GM18907 (cell line): ENCODE results near the gene MRPS6.

Experiments
- ATAC-seq: cut with Tn5 transposase; IDR thresholded peaks from one replicate; pipeline ENCODE4 v1.9.1; 2021; ENCODE audit warnings: mild to moderate bottlenecking, moderate library complexity; ENCODE audit not compliant: unreplicated experiment

Gene MRPS6

DNA sequence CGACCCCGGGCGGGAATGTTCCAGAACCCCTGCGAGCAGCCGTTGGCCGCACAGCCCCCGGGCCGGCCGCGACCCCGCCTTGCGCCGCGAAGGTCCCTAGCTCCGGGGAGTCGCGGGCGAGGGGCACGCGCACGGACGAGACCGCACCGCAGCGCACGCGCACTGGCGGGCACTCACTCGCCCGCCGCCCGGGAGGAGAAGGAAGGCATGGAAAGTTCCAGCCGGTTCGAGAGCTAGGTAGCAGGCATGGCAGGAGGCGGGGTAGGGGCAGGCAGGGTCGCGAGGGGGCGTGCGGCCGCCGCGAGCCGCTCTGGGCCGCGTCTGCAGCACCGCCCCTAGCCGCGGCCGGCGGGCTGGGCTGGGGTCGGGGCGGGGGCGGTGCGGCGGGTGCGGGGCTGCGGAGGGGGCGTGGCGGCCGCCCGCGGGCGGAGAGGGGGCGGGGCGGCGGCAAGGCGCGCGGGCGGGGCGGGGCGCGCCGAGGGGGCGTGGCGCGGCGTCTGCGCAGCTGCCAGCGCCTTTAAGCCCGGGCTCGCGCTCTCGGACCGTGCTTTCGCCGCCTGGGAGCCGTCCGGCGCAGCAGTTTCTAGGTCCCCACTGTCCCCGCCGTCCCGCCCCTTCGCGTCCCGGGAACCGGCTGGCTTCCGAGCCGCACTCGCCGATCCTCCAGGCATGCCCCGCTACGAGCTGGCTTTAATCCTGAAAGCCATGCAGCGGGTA is at the start of gene MRPS6, which contains the start of gene SLC5A3:
TSS of gene MRPS6 (plus strand) at position 547 of the 717 bp plus-strand sequence. CDS start at position 670, 123 bp downstream.
TSS of gene SLC5A3 (plus strand) at position 547 of the 717 bp plus-strand sequence. CDS start 21,621 bp downstream, outside the sequence.
- peak; percentile 84 for ATAC-seq

GRCh38 chr21:34023691-34024373 is 49.5 kb upstream of the MRPS6 start:
- ATAC-seq: no peak

DNA sequence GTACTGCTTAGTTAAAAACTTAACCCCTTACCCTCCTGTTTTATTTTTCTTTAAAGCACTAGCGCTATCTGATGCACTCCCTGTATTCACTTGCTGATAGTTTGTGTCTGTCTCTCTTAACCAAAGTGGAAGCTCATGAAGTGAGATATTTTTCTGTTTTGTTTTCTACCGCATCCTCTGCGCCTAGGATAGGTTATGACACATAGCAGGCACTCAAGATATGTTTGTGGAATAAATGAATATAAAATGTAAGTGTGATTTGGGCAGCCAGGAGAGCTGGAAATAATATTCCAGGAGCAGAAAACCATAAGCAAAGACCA is 49.0 kb upstream of the MRPS6 start:
- no peak for ATAC-seq

GRCh38 chr21:34027721-34028461 is 45.5 kb upstream of the MRPS6 start:
- ATAC-seq: no peak

DNA sequence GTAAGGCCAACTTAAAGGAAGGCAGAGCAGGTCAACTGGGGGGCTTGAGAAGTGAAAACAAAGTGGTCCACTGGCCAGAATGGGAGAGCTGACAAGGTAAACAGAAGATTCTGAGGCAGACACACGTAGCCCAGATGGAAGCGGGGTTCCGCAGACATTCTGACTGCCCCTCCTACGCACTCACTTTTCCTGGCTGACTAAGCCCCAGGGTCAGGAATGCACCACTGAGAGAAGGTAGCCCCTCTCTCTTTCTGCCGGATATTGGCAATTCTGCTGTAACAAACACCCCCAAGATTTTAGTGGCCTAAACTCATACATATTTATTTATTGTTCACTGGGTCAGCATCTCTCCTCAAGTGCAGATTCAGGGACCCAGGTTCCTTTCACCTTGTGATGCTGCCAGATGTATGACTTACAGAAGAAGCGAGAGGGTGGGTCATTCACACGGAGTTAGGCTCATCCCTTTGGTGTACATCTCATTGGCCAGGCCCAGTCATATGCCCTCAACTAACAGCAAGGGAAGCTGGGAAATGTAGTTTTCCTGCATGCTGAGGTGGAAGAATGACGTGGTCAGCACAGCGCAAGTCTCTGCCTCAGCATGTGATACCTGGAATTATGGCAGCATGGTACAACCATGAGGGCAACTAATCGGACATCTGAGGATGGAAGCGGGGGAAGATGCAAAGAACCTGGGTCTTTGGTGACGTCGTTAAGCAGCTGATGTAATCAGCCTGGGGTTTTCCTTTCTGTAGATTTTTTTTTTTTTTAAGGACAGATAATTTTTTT is 43.4 kb upstream of the MRPS6 start:
- ATAC-seq: peak; percentile 59

DNA sequence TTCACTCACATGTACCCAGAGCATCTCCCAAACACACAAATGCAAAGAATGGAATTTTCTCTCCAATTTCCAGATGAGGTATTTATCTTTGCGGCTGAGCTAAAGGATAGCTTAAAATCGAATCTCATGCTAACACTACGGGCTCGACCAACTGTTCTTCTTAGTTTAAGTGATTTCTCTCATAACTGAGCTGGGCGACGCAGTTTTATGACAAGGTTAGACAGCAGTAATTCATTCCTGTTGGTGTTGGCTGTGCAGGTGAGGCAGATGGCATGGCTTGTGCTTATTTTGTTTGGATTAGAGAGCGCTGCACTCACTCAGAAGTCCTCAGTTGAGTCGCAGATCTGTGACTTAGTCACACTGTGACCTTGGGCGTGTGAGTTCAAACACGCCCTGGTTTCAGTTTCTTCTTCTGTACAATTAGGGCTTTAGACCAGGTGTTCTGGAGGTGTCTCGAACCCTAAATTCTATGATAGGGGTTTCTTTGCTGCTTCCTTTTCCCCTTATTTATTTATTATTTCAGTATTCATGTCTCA is 41.5 kb upstream of the MRPS6 start:
- ATAC-seq: no peak

DNA sequence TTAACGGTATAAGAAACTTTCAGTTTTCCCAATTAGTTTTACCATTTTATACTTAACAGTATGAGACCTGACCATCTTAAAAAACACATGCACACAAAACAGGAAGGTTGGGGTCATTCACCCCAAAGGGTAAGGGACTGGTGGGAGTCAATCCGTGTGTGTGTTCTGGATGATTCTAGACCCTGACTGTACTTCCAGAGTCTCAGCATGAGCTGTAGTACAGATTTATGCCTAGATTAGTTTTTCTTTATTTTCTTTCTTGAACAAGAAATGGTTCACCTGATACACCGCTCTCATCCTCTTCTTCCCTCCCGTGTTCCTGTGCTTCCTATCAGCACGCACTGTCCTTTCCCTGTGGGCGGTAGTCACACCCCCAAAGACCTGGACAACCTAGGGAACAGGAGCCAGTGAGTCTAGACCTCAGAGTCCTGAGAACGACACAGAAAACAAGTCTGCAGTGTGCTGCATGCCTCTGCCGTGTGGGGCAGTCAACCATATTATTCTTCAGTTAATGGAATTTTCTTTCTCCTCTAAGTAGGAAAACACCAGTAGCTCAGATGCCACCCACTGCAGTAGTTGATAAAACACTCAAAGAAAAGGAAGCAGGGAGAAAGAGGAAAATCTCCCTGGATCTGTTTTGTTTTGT is 38.9 kb upstream of the MRPS6 start:
- no peak for ATAC-seq

- ATAC-seq: no peak
Measured at GRCh38 chr21:34035619-34036354, 37.6 kb upstream of the MRPS6 start.

DNA sequence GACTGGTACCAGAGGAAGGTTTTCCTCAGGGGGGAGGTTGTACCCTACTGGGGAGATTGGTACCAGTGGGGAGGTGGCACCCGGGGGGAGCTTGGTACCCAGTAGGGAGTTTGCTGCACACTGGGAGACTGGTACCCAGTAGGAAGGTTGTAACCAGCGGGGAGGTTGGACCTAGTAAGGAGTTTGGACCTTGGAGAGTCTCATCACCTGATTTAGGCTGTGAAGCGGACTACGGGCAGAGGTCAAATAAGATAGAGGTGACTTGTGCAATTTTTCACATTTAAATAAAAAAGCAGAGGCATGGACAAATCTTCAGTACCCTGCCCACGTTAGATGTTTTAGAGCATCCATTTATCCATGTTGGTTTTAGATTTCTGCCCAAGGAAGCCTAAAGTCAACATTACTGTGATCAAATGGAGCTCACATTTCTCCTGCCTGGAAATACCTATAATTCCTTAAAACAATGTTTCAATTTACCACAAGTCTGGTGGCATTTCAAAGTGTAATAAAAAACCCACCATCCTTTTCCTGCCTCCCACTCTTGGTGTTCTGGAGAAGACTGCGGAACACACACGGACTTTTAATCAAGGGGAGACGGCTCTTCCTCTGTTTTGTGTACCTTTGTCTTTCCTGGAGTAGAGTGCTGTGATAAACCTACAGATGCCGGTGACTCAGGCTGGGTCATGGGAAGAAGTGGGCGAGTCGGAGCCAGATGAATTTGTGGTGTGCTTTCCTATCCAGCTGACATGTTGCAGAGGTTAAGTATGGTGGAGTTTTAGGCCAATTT is 36.2 kb upstream of the MRPS6 start:
- no peak for ATAC-seq

DNA sequence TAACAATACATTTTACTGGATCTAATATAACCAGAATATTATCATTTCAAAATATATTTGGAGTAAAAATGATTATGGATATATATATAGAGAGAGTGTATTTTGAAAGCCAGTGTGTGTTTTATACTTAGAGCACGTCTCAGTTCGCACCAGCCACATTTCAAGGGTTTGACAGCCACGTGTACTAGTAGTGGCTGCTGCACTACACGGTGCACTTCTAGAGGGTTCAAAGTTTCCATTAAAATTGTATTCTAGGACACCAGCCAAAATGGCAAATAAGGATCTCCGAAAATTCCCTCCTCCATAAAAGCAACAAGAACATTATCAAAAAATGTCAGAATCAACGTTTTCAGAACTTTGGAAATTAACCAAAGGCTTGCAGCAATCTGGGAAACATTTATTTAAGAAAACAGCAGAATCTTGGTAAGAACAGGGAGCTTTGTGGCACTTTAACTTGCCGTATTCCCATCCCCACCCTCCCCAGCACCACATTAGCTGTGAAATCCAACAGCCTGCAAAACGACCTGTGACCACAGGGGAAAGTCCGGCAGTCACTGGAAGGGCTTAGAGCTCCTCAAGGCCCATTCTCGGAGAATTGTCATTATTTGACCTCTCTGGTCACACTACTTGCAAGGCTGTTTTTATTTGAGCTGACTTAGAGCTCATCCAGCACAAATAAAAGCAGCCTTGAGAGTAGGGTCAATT is 33.5 kb upstream of the MRPS6 start:
- ATAC-seq: no peak

DNA sequence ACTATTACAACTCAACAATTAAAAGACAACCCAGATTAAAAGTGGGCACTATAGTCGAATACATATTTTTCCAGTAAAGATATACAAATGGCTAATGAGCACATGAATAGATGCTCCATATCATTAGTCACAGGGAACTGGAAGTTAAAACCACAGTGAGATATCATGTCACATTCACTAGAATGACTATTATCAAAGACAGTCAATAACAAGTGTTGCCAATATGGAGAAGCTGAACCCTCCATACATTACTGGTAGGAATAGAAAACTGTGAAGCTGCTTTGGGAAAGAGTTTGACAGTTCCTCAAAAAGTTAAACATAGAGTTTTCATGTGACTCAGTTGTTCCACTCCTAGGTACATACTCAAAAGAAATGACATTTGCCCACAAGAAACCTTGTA is 30.6 kb upstream of the MRPS6 start:
- no peak for ATAC-seq

- no peak for ATAC-seq
Measured at GRCh38 chr21:34043333-34043732, 30.0 kb upstream of the MRPS6 start.

GRCh38 chr21:34046917-34047316 is 26.5 kb upstream of the MRPS6 start:
- ATAC-seq: no peak

- ATAC-seq: no peak
Measured at GRCh38 chr21:34047835-34048234, 25.5 kb upstream of the MRPS6 start.

GRCh38 chr21:34052171-34052570 is 21.2 kb upstream of the MRPS6 start:
- ATAC-seq: no peak

GRCh38 chr21:34054259-34054658 is 19.1 kb upstream of the MRPS6 start:
- ATAC-seq: no peak

DNA sequence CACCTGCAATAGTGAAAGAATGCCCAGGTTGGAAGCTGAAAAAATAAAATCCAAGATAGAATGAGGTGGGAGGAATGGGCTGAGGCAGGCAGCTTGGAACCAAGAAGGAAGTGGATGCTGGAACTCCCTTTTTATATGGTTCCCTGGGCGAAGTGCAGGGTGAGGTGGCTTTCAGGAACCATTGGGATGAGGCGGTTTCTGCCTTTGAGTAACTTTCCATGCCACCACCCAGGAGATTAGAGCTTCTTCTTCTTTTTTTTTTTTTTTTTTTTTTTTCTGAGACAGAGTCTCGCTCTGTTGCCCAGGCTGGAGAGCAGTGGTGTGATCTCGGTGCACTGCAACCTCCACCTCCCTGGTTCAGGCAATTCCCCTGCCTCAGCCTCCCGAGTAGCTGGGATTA is 17.8 kb upstream of the MRPS6 start:
- no peak for ATAC-seq

DNA sequence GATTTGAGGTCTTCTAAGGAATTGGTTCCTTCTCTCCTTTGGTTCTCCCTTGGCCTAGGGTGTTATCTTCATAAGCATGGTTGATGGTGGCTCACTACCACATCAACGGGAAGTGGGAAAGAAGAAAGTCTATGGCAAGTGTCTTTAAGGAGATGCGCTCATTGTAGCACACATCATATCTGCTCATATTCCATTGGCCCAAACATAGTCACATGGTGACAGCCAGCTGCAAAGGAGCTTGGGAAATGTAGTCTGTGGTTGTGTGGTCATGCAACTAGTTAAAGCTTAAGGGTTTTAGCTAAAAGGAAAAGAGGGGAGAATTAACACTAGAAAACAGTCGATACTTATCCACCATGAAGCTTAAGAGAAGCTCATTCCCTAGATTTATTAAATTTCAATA is 11.4 kb upstream of the MRPS6 start:
- ATAC-seq: no peak
